Esophagus squamous epithelium (tissue), 5 donors: ENCODE data around the gene DLGAP1. TPM values are rescaled to one million over a fixed set of nuclear protein-coding genes. Genes with fewer than 3 reads are reported as not detected.

ENCODE experiments used
- DNase-seq: peaks from one replicate; lab custom pipeline; 2025; lab: John Stamatoyannopoulos, UW
- H3K27ac ChIP-seq, 4 donors: fragments of 200-600 bp; sonication (generic); one replicate each; pipeline ENCODE4 v1.5.1; 2016 to 2019; ENCODE audit warnings: mild to moderate bottlenecking in 1 of 4
- H3K27me3 ChIP-seq, 4 donors: fragments of 200-600 bp; sonication (generic); 1 replicate in 3 of 4; 2 replicates in 1 of 4; pipeline versions ENCODE4 v1.5.1 to v1.6.0; 2017 to 2021; ENCODE audit warnings: antibody characterized with exemption in 1 of 4
- H3K36me3 ChIP-seq, 3 donors: fragments of 200-600 bp; sonication (generic); one replicate each; pipeline ENCODE4 v1.5.1; 2016 to 2019
- H3K4me1 ChIP-seq, 3 donors: fragments of 200-600 bp; sonication (generic); one replicate each; pipeline ENCODE4 v1.5.1; 2017 to 2019
- H3K4me3 ChIP-seq, 4 donors: fragments of 200-600 bp; sonication (generic); 1 replicate in 3 of 4; 2 replicates in 1 of 4; pipeline ENCODE4 v1.5.1; 2016 to 2019; ENCODE audit warnings: mild to moderate bottlenecking in 2 of 4, moderate library complexity in 1 of 4
- H3K9me3 ChIP-seq, 3 donors: fragments of 200-600 bp; sonication (generic); one replicate each; pipeline ENCODE4 v1.5.1; 2016 to 2019
- CTCF ChIP-seq, 6 experiments: fragments of 450-650 bp in 4 of 6; fragments of 200-600 bp in 2 of 6; sonication (generic) in 2 of 6; IDR thresholded peaks; one replicate each; pipeline ENCODE4 v1.5.1; 2016 to 2019; ENCODE audit warnings: antibody characterized with exemption in 6 of 6, mild to moderate bottlenecking in 4 of 6, moderate library complexity in 4 of 6
- POLR2A ChIP-seq, 4 donors: fragments of 450-650 bp; IDR thresholded peaks; one replicate each; pipeline ENCODE4 v1.6.1; 2017; ENCODE audit warnings: antibody characterized with exemption in 4 of 4, mild to moderate bottlenecking in 4 of 4, moderate library complexity in 3 of 4
- WGBS, 2 donors: methylation state at CpG; one replicate each; pipeline ENCODE4 v1.1.5; 2018; 5-methylcytosine and 5-hydroxymethylcytosine counted together
- intact Hi-C: fragments of 100-400 bp; cut with DNase I; formaldehyde crosslinking; loops from one replicate; pipeline ENCODE4 v1.15.0; 2022
- total RNA-seq, 4 donors: library from RNA; depleted of rRNA; stranded (reverse); fragments of >200 nt; gene quantifications; one replicate each; pipeline ENCODE4 v1.1.0, GENCODE V29; 2016
- donor health status: DM: yes; HTN: yes; CAD: no.

Gene DLGAP1
- total RNA-seq, 4 donors from 2014 or later = 0.09 to 1.5 (median 0.52) TPM

DNA sequence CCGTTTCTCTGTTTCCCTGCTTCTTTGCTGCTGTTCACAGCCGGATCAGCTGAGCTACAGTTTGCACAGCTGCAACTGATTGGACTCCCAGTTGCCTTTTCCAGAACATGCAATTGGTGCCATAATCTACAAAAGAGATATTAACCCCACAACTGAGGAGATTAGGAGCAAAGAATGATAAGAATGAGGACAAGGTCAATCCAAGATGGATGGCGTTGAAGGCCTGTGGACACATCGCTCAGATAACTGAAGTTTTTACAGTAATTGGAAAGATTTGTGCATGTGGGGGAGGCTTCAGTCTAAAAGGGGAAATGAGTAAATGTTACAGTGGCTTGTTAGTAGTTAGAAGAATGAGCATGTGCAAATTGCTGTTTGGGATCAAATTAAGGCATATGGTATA, 741.9 kb downstream of the DLGAP1 start:
- no peaks in the 10 kb centered on the region for H3K36me3 ChIP-seq
- H3K27ac ChIP-seq = no peak overlapping the region
- H3K9me3 ChIP-seq = no peaks in the 10 kb centered on the region
- no peak overlapping the region for H3K4me3 ChIP-seq
- TF ChIP-seq CTCF (IDR thresholded peaks at IDR 0.05) (no peak), POLR2A (IDR thresholded peaks at IDR 0.05) (no peak)
- intact Hi-C loops = no loop called here
- peaks cover 0 to 11% (median 0%) of the 10 kb centered on the region in 3 donors for H3K4me1 ChIP-seq
- H3K27me3 ChIP-seq = no peaks in the 10 kb centered on the region
- DNase-seq = no peak
- WGBS, 2 donors = 67 to 87% methylated on average over 4 of the region's 4 CpGs

DNA sequence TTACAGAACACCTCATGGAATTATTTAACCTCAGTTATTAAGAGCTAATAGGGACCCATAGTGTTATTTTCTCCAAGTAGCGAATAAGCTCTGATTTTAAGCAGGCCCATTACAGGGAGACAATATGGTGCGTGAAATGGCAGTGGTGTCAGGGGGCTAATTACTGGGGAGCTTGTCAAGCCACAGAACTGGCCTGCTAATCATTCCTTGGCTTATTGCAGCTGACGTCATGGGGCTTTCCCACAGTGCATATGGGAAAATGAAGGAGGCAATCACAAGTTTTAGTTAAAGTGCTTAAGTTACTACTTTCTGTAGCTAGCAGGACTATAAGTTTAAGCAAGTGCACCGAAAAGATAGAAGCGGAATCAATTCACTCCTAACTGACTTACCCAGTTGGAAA, 742.6 kb downstream of the DLGAP1 start:
- DNase-seq = no peak
- H3K27me3 ChIP-seq = no peaks in the 10 kb centered on the region
- 85 to 87% methylated on average over 5 of the region's 5 CpGs for WGBS, 2 donors
- H3K27ac ChIP-seq = no peak overlapping the region
- TF ChIP-seq CTCF (IDR thresholded peaks at IDR 0.05) (no peak), POLR2A (IDR thresholded peaks at IDR 0.05) (no peak)
- H3K36me3 ChIP-seq = no peaks in the 10 kb centered on the region
- H3K4me1 ChIP-seq = peaks cover 0 to 11% (median 0%) of the 10 kb centered on the region in 3 donors
- no peak overlapping the region for H3K4me3 ChIP-seq
- H3K9me3 ChIP-seq = no peaks in the 10 kb centered on the region
- intact Hi-C loops = no loop called here

DNA sequence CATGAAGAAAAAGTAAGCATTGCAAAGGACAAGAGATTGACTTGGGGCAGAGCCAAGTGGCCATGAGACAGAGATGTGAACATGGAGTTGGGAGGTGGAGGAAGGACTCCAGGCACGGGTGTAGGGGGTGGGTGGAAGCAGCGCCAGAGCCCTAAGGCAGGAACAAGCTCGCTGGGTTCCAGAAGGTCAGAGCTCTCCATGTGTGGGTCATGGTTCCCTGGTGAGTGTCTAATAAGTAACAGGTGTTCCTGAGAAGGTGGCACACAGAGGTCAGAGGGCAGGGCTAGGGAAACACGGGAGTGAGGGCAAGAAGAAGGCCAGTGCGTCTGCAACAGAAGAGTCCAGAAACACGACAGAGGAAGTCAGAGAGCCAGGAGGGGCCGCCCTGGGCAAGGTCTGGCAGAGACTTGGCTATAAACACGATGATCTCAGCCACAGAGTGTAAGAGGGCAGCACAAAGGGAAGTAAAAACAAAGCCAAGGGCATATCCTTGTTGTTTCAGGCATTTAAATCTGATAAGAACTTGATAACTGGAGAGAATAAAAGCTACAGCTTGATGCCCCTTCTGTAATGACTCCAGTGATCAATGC, 744.3 kb downstream of the DLGAP1 start:
- no peaks in the 10 kb centered on the region for H3K27me3 ChIP-seq
- peaks cover 0 to 11% (median 0%) of the 10 kb centered on the region in 3 donors for H3K4me1 ChIP-seq
- H3K27ac ChIP-seq = peak overlapping the region in 2 of 4 donors; percentile 24 to 33
- H3K4me3 ChIP-seq = no peak overlapping the region
- DNase-seq = no peak
- H3K9me3 ChIP-seq = no peaks in the 10 kb centered on the region
- no peaks in the 10 kb centered on the region for H3K36me3 ChIP-seq
- intact Hi-C loops = no loop called here
- TF ChIP-seq CTCF (IDR thresholded peaks at IDR 0.05) (no peak), POLR2A (IDR thresholded peaks at IDR 0.05) (no peak)
- WGBS, 2 donors = 26 to 28% methylated on average over 8 of the region's 8 CpGs

GRCh38 chr18:3709205-3709604, 745.9 kb downstream of the DLGAP1 start:
- no peak for DNase-seq
- Histone ChIP-seq H3K9me3 (no peaks in the 10 kb centered on the region), H3K27ac (no peak overlapping the region), H3K4me1 (peaks cover 0 to 11% (median 0%) of the 10 kb centered on the region in 3 donors), H3K4me3 (no peak overlapping the region), H3K27me3 (no peaks in the 10 kb centered on the region), H3K36me3 (no peaks in the 10 kb centered on the region)
- intact Hi-C loops = loop anchor here (10.0 kb wide), 1 partner anchor 286 kb away; no protein-coding TSS in a partner anchor
- WGBS, 2 donors = 24 to 26% methylated on average over 4 of the region's 4 CpGs
- TF ChIP-seq CTCF (IDR thresholded peaks at IDR 0.05) (no peak), POLR2A (IDR thresholded peaks at IDR 0.05) (no peak)

- no peak for DNase-seq
These were observed 748.6 kb downstream of the DLGAP1 start for GRCh38 chr18:3706279-3707097.

More at GRCh38 chr18:3706279-3707097, 748.6 kb downstream of the DLGAP1 start:
- 81 to 83% methylated on average over 9 of the region's 9 CpGs for WGBS, 2 donors
- H3K4me1 ChIP-seq = peaks cover 0 to 15% (median 0%) of the 10 kb centered on the region in 3 donors
- no peak overlapping the region for H3K27ac ChIP-seq
- no peaks in the 10 kb centered on the region for H3K27me3 ChIP-seq
- no peaks in the 10 kb centered on the region for H3K36me3 ChIP-seq
- intact Hi-C loops = loop anchor here (10.0 kb wide), 1 partner anchor 288 kb away; no protein-coding TSS in a partner anchor
- no peak for TF ChIP-seq POLR2A (IDR thresholded peaks at IDR 0.05)
- no peak for TF ChIP-seq CTCF (IDR thresholded peaks at IDR 0.05)
- no peak overlapping the region for H3K4me3 ChIP-seq
- no peaks in the 10 kb centered on the region for H3K9me3 ChIP-seq
